CD4-positive, alpha-beta T cell (primary cell): ENCODE results near the gene KRT2. TPM values are rescaled to one million over a fixed set of nuclear protein-coding genes. Genes with fewer than 3 reads are reported as not detected.

Source experiments
- ATAC-seq: fragments of 200-7000 bp; cut with Tn5 transposase; one replicate; pipeline ENCODE4 v1.10.0; 2022; ENCODE audit warnings: mild to moderate bottlenecking; ENCODE audit not compliant: poor library complexity
- CTCF ChIA-PET: fragments of 350-600 bp; sonication (Branson Sonifier 250); formaldehyde crosslinking; loops from one replicate; lab custom pipeline; 2021; ENCODE audit warnings: antibody characterized with exemption, inconsistent platforms; lab: Charles Lee
- POLR2A ChIA-PET: fragments of 350-600 bp; sonication (Branson Sonifier 250); formaldehyde crosslinking; loops from one replicate; lab custom pipeline; 2021; ENCODE audit warnings: antibody characterized with exemption, inconsistent platforms; lab: Charles Lee
- DNase-seq, 14 experiments: peaks; one replicate each; pipeline ENCODE4 v3.0.0-alpha.2; 2013 to 2020; ENCODE audit warnings: mixed read lengths in 2 of 14
- H3K27ac ChIP-seq, 2 donors: one replicate each; pipeline versions ENCODE4 v1.5.1 to v1.7.0; 2013; ENCODE audit warnings: low read length in 2 of 2, low read depth in 1 of 2, mild to moderate bottlenecking in 1 of 2
- H3K27me3 ChIP-seq, 2 experiments: 1 replicate in 1 of 2; 2 replicates in 1 of 2; pipeline versions ENCODE4 v1.6.1 to v1.7.0; 2013; ENCODE audit warnings: low read length in 2 of 2, control low read depth in 1 of 2, mild to moderate bottlenecking in 1 of 2, moderate library complexity in 1 of 2; ENCODE audit not compliant: insufficient read depth in 2 of 2, control insufficient read depth in 1 of 2
- H3K36me3 ChIP-seq: one replicate; pipeline ENCODE4 v1.6.1; 2013; ENCODE audit warnings: low read length, control low read depth; ENCODE audit not compliant: insufficient read depth
- H3K4me1 ChIP-seq: one replicate; pipeline ENCODE4 v1.6.1; 2013; ENCODE audit warnings: low read length, control low read depth; ENCODE audit not compliant: insufficient read depth
- H3K4me3 ChIP-seq: one replicate; pipeline ENCODE4 v1.5.1; 2013; ENCODE audit warnings: mild to moderate bottlenecking, low read length, moderate library complexity
- H3K9me3 ChIP-seq, 2 experiments: 1 replicate in 1 of 2; 2 replicates in 1 of 2; pipeline versions ENCODE4 v1.6.1 to v1.7.0; 2013; ENCODE audit warnings: low read length in 2 of 2, mild to moderate bottlenecking in 2 of 2, control low read depth in 1 of 2, moderate library complexity in 1 of 2; ENCODE audit not compliant: control insufficient read depth in 1 of 2, insufficient read depth in 1 of 2
- H3K27ac Mint-ChIP-seq: one replicate; pipeline ENCODE4 v1.8.0; 2020; ENCODE audit warnings: mixed read lengths
- H3K27me3 Mint-ChIP-seq: one replicate; pipeline ENCODE4 v1.8.0; 2021; ENCODE audit warnings: mixed read lengths
- H3K36me3 Mint-ChIP-seq: one replicate; pipeline ENCODE4 v1.8.0; 2021; ENCODE audit warnings: low read depth, mixed read lengths
- H3K4me1 Mint-ChIP-seq: one replicate; pipeline ENCODE4 v1.8.0; 2021; ENCODE audit warnings: low read depth, mixed read lengths
- H3K4me3 Mint-ChIP-seq: one replicate; pipeline ENCODE4 v1.8.0; 2020; ENCODE audit warnings: mild to moderate bottlenecking, mixed read lengths
- H3K9me3 Mint-ChIP-seq: one replicate; pipeline ENCODE4 v1.8.0; 2020; ENCODE audit warnings: mixed read lengths
- intact Hi-C, 2 experiments: fragments of 100-400 bp; cut with DNase I in 1 of 2; cut with micrococcal nuclease in 1 of 2; formaldehyde crosslinking; loops; one replicate each; pipeline versions ENCODE4 v1.15.1 to v1.9.0; 2023 to 2025; cut with DNase I, micrococcal nuclease
- total RNA-seq, 174 experiments: library from RNA in 2 of 174; stranded (reverse) in 2 of 174; gene quantifications; one replicate each; pipeline ENCODE4 v1.2.3 and lab custom pipeline; 2021 to 2026
- TF ChIP-seq, protein P1 (sequence below): fragments of 200-600 bp; IDR thresholded peaks from one replicate; pipeline ENCODE4 v1.8.0; 2022; ENCODE audit warnings: antibody characterized with exemption, mild to moderate bottlenecking

Gene KRT2
- total RNA-seq, 2 experiments from 2014 or later: 1.7 to 2.1 TPM

DNA sequence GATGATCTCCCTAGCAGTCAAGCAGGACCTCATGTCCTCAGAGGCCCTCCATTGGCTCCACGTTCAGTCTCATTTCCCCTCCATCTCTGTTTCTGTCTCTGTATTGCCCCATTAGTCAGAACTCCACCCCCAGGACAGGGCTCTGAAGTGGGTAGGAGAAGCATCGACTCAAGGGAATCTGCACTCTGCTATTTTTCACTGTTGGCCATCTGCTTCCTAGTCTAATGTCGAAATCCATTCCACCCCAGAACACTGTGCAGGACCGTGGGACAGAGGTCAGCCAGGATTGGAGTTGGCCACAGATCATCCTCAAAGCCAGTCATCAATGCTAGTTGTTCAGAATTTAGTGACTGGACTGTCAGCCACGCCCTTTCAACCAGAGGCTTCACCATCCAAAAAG, 41.2 kb upstream of the KRT2 start:
- Histone ChIP-seq H3K36me3 (no peaks in the 10 kb centered on the region), H3K4me1 (peaks cover 27% of the 10 kb centered on the region), H3K4me3 (no peak overlapping the region), H3K27me3 (no peaks in the 10 kb centered on the region), H3K9me3 (no peaks in the 10 kb centered on the region), H3K27ac (no peak overlapping the region)
- CTCF ChIA-PET: no interaction called here
- no peaks in the 10 kb centered on the region for H3K36me3 Mint-ChIP-seq
- peaks cover 47% of the 10 kb centered on the region for H3K4me1 Mint-ChIP-seq
- POLR2A ChIA-PET: interaction anchor here (2.6 kb wide), 1 partner anchor 107 kb away, joined by 12 read pairs; no protein-coding TSS in a partner anchor
- H3K27ac Mint-ChIP-seq: peak overlapping the region; percentile 87
- DNase-seq (no peak), ATAC-seq (no peak)
- H3K27me3 Mint-ChIP-seq: no peaks in the 10 kb centered on the region
- H3K4me3 Mint-ChIP-seq: peak overlapping the region; percentile 64
- TF ChIP-seq, protein P1, sequence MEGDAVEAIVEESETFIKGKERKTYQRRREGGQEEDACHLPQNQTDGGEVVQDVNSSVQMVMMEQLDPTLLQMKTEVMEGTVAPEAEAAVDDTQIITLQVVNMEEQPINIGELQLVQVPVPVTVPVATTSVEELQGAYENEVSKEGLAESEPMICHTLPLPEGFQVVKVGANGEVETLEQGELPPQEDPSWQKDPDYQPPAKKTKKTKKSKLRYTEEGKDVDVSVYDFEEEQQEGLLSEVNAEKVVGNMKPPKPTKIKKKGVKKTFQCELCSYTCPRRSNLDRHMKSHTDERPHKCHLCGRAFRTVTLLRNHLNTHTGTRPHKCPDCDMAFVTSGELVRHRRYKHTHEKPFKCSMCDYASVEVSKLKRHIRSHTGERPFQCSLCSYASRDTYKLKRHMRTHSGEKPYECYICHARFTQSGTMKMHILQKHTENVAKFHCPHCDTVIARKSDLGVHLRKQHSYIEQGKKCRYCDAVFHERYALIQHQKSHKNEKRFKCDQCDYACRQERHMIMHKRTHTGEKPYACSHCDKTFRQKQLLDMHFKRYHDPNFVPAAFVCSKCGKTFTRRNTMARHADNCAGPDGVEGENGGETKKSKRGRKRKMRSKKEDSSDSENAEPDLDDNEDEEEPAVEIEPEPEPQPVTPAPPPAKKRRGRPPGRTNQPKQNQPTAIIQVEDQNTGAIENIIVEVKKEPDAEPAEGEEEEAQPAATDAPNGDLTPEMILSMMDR: no peak
- intact Hi-C loops: loop anchor here (5.0 kb wide), 3 partner anchors 49 to 81 kb away; no protein-coding TSS in a partner anchor
- H3K9me3 Mint-ChIP-seq: no peaks in the 10 kb centered on the region

DNA sequence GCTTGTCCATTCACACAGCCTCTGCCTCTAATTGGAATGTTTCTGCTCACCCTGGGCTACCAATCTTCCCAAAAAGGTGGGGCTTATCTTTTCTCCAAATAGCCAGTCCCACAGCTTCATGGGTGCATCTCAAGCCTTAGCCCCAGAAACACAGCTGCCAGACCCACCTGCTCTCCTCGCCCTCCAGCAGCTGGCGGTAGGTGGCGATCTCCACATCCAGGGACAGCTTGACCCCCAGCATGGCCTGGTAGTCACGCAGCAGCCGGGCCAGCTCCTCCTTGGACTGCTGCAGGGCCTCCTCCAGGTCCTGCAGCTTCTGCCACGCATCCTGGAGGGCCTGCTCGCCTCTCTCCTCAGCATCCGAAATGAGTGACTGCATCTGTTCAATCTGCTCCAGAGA, 40.2 kb upstream of the KRT2 start:
- DNase-seq (no peak), ATAC-seq (no peak)
- Mint-ChIP-seq H3K9me3 (no peaks in the 10 kb centered on the region), H3K4me1 (peaks cover 56% of the 10 kb centered on the region), H3K27ac (peak overlapping the region; percentile 87), H3K36me3 (no peaks in the 10 kb centered on the region), H3K27me3 (no peaks in the 10 kb centered on the region), H3K4me3 (peak overlapping the region; percentile 64)
- Histone ChIP-seq H3K9me3 (no peaks in the 10 kb centered on the region), H3K27me3 (no peaks in the 10 kb centered on the region), H3K4me3 (no peak overlapping the region), H3K27ac (no peak overlapping the region), H3K4me1 (peaks cover 32% of the 10 kb centered on the region), H3K36me3 (no peaks in the 10 kb centered on the region)
- CTCF ChIA-PET: no interaction called here
- intact Hi-C loops: loop anchor here (5.0 kb wide), 3 partner anchors 50 to 80 kb away; no protein-coding TSS in a partner anchor
- POLR2A ChIA-PET: interaction anchor here (0.8 to 2.8 kb wide), 6 partner anchors 10 to 106 kb away, joined by 3 to 17 read pairs (median 10); no protein-coding TSS in a partner anchor
- TF ChIP-seq, protein P1: no peak

DNA sequence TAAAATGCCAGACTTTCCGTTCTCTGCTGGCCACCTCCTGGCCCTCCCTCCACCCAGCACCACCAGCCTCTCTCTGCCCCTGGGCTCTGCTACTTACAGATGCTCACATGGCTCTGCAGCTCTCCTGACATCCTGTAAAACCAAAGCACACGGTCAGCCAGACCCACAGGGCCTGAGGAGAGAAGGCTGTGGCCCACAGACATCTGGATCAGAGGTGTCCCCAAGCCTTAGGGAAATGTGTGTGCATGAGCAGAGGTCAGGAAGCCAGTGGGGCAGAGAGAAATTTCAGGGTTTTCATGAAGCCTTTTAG, 39.8 kb upstream of the KRT2 start:
- H3K27me3 ChIP-seq: no peaks in the 10 kb centered on the region
- Mint-ChIP-seq H3K9me3 (no peaks in the 10 kb centered on the region), H3K4me1 (peaks cover 61% of the 10 kb centered on the region), H3K36me3 (no peaks in the 10 kb centered on the region), H3K27ac (peak overlapping the region; percentile 87), H3K4me3 (peak overlapping the region; percentile 83), H3K27me3 (no peaks in the 10 kb centered on the region)
- ChIA-PET CTCF (interaction anchor here (1.6 kb wide), 1 partner anchor 106 kb away, joined by 4 read pairs; no protein-coding TSS in a partner anchor), POLR2A (interaction anchor here (0.8 to 2.8 kb wide), 8 partner anchors 10 to 106 kb away, joined by 3 to 17 read pairs (median 7); no protein-coding TSS in a partner anchor)
- H3K9me3 ChIP-seq: no peaks in the 10 kb centered on the region
- DNase-seq (no peak), ATAC-seq (no peak)
- H3K4me3 ChIP-seq: peak overlapping the region; percentile 55
- TF ChIP-seq, protein P1: no peak
- peaks cover 32% of the 10 kb centered on the region for H3K4me1 ChIP-seq
- no peak overlapping the region for H3K27ac ChIP-seq
- intact Hi-C loops: loop anchor here (2.0 to 5.0 kb wide), 4 partner anchors 47 to 79 kb away; no protein-coding TSS in a partner anchor
- no peaks in the 10 kb centered on the region for H3K36me3 ChIP-seq
